Stimulated activated CD4-positive, alpha-beta T cell treated with anti-CD3 and anti-CD28 coated beads, Interleukin-4, amount 100 ng/mL, for 48 hours (primary cell): ENCODE measurements around the gene PLAC8.
A peak's percentile ranks its signal among the peaks of the same experiment; 100 is the strongest.

Experiments
- DNase-seq, 2 donors: peaks; one replicate each; pipeline ENCODE4 v3.0.0-alpha.2; 2020; ENCODE audit warnings: low read depth in 2 of 2

The PLAC8 gene, protein sequence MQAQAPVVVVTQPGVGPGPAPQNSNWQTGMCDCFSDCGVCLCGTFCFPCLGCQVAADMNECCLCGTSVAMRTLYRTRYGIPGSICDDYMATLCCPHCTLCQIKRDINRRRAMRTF

DNA sequence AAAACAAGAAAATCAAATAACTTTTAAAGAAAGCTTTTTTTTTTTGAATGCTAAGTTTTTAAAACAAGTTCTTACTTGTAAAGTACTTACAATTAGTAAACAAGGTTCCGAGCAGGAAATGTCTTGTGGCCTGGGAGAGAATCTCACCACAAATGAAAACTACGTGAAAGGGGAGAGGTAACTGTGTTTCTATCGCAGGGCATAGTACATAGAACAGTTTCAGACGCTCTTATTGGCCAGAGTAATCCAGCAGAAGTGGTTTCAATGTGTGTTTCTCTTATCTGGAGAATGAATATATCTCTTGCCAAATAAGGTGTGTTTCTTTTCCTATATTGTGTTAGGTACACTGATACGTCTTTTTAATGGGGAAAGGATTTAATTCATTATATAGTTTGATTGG is at the start of gene PLAC8:
Gene PLAC8, minus strand, starts transcription at position 154 of the 400 bp plus-strand sequence. CDS start 6,808 bp downstream, outside the sequence.
- DNase-seq, result no peak

DNA sequence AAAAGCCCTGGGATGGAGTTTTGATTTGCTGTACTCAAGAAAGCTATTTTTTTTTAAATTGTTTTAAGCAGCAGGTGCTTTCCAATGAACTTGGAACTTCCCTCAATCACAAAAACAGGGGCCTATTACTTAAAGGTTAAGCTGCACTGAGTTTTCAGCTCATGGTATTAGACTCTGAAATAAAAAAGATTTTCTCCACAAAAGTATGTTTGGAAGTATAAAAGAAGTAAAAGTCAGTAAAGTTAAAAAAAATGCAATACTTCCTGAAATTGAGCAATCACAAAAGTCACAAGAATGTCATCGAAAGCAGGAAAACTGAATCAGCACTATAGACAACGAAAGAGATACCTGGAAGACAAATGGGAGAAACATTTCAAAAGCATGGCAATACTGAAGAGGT is 38.9 kb upstream of the PLAC8 start:
- DNase-seq, result no peak

DNA sequence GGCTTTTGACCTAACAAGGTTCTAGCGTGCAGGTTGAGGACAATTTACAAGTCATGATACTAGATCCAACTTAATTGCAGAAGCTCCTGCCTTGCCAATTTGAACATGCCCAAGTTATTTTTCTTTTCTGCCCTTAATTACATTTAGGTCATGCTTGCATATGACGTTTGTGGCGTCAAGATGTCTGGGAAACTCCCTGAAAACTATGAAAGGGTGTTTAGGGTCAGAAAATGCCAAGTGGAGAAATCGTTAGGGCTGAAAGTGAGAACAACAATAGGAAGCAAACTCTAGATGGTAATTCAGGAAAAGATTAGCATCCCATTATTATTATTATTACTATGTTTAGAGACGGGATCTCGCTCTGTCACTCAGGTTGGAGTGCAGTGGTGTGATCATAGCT is 38.2 kb upstream of the PLAC8 start:
- no peak for DNase-seq

DNA sequence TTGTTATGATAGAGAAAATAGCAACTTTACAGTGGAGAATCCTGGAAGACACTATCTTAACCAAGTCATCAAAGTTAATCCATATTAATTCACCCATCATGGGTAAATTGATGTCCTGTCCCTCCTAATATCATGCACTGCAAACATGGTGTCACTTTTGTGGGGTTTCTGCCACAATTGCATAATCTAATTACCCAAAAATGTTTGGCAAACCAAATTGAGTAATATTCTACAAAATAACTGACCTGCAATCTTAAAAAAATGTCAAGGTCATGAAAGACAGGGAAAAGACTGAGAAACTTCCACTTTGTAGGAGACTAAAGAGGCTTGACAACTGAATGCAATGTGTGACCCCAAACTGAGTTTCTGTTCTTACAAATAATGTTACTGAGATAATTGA is 37.1 kb upstream of the PLAC8 start:
- DNase-seq, result no peak

DNA sequence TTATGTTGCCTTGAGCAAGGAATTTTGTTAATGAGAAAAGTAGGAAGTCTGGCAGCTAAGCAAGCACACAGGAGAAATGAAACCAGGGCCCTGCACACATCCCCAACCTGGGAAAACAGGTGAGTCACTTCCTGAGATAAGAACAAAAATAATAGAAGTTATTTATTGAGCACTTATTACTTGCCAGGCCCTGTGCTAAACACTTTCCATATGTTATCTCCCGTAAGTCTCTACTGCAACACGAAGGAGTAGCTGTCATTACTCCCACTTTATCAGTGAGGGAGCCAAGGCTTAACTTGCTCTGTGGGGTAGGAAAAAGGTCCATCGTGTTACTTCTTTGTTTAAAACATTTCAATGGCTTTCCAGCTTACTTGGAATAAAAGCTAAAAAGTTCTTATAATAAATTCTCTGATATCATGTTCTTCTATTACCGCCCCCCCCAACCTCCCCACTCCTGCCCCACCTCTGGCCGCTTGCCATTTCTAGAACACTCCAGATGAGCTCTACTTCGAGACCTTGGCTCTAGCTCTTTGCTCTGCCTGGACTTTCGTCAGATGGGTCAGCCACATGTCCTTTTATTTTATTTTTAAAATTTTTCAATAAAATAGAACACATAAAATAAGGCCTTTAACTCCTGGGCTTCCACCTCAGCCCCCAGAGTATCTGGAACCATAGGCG is 36.3 kb upstream of the PLAC8 start:
- DNase-seq, result no peak

DNA sequence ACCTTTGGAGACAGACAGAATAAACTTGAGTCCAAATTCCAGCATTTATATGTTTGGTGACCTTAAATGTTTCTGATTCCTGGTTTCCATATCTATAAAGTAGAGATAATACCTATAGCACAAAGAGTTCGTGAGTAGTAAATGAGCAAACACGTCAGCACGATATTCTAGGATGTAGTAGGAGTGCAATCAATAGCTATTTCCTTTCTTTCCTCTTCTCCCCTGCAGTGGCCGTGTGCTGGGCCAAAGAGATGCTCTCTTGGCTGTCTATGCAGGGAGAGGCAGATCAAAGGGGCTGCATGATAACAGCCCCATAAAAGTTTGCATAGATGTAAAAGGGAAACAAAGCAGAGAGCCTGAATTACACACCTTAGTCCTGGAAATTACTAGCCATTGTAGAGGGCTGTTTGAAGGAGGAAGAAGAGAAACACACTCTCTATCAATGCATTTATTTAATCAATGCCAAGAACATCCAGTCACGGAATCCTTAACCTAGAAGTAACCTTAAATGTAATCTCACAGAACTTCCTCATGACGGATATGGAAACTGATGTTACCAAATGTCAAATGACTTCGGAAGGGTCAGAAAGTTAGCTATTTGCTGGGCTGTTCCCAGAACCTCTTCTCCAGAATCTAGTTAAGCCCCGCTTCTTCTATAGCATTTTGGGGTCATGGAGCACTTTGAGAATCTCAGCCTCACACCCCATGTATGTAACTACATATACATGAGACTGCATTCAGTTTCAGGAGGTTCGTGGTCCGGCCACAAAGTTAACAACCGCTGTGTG is 35.5 kb upstream of the PLAC8 start:
- no peak for DNase-seq

DNA sequence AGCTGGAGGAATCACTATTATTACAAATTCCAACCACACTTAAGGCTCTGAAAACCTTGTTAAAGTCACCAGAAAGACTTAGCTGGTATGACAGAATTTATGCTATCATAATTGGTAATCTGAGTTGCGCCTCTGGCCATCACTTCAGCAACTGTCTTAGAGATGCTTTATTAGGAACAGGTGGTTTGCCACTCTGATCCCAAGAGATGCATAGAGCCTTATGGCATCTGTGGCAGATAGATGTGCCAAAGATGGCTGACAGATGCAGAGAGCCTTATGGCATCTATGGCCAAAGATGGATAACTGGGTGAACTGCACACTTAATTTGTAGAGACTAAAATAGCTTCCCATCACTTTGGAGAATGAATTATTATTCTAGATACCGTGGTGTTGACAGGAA is 32.3 kb upstream of the PLAC8 start:
- no peak for DNase-seq

DNA sequence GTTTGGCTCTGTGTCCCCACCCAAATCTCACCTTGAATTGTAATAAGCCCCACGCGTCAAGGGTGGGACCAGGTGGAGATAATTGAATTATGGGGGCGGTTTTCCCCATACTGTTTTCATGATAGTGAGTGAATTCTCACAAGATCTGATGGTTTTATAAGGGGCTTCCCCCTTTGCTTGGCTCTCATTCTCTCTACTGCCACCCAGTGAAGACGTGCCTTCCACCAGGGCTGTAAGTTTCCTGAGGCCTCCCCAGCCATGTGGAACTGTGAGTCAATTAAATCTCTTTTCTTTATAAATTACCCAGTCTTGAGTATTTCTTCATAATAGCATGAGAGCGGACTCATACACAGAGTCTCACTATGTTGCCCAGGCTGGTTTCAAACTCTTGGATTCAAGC is 31.2 kb upstream of the PLAC8 start:
- peak in 1 of 2 donors; percentile 16 for DNase-seq

DNA sequence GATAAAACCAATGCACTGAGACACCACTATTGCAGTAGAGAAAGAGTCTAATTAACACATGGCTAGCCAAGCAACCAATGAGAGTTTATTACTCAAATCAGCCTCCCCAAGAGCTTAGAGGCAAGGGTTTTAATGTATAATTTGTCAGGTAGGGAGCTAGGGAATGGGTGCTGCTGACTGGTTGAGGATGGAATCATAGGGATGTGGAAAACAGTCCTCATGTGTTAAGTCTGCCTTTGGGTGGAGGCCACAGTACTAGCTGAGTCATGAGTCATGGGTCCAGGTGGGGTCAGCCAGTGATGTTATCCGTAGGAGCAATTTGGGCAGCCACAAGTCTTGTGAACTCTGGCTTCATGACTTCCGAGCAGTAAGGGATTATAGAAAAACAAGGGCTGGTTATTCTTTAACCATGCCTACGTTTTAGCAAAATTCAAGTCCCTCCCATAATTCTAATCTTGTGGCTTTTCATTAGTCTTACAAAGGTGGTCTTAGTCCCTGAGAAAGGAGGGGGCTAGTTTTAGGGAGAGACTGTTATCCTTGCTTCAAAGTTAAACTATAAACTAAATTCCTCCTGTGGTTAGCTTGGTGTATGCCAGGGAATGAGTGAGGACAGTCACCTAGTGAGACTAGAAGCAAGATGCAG is 25.1 kb upstream of the PLAC8 start:
- DNase-seq, result no peak

DNA sequence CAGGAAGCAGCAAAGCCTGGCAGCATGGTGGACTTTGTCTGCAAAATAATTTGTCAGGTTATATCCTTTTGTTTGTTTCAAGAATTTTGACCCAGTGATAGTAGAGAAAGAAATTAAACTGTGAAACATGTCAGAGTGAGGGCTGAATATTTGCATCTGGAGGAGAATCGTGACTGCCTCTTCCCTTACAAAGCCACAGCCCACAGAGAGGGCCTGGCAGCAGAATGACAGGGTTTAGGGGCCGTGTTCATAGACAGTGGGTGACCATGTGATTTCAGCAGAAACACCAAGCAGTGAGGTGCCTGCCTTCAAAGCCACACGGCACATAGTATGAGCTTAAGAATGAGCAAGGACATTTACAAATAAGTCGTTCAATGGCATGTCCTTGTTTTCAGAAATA is 24.4 kb upstream of the PLAC8 start:
- no peak for DNase-seq

DNA sequence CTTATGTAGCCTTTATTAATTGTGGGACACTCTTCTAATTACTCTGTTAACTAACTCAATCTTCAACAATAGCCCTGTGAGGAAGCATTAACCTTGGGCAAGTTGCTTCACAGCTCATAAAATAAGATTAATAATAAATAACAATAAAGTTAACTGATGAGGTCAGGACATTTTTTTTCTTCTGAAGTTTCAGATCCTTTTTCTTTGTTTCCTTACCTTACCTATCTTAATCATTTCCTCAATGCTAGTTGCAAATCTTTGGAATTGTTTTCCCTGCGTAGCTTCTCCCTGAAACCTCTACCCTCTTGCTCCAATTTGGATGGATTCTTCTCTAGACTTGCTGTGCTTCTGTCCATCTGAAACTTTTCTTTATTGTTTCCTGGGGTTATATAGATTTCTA is 17.5 kb upstream of the PLAC8 start:
- DNase-seq, result no peak

DNA sequence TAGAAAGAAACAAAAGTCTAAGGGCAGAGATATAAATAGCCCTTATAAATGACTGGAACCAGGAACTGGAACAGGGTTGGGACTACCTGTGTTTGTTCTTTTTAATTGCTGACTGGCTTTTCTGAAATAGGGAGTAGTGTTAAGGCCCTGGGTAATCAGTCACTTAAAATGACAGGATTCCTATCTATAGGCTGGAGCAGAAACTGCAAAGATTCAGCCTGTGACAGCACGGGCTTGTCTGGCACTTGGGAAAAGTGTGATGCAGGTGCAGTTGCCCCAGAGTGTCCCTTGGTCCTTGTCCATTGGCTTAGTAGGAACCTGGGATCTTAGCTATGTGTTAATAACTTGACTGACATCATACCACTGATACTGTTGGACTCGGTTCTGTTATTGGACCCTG is 14.7 kb upstream of the PLAC8 start:
- no peak for DNase-seq

DNA sequence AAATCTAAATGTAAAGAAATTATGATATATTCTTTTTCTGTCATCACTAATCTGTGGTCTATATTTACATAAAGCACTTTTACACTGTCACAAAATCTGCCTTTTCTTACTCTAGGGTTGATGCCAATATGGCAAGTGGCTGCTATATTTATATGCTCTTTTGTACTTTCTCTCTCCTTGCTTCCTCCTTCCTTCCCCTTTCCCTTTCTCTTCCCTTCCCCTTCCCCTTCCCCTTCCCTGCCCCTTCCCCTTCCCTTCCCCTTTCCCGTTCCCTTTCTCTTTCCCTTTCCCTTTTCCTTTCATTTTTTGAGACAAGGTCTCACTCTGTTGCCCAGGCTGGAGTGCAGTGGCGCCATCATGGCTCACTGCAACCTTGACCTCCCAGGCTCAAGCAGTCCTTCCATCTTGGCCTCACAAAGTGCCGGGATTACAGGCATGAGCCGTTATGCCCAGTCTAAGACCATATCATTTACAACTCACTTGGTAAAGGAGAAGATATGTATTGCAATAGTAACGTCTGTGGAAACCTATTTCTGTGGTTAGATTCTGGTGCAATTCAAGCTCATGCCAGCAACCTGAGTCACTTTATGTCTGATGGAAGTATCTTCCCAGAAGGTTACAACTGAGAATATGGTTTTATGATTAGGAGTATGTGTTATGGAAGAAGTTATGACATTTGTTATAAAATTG is 13.9 kb upstream of the PLAC8 start:
- DNase-seq, result no peak

DNA sequence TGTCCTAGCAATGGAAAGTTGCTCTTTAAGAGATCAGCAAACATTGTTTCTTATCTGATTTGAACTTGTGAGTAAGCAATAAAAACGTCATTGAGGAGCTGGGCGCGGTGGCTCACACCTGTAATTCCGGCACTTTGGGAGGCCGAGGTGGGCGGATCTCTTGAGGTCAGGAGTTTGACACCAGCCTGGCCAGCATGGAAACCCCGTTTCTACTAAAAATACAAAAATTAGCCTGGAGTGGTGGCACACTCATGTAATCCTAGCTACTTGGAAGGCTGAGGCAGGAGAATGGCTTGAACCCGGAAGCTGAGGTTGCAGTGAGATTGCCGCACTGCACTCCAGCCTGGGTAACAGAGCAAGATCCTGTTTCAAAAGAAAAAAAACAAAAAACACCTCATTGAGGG is 11.2 kb upstream of the PLAC8 start:
- no peak for DNase-seq

DNA sequence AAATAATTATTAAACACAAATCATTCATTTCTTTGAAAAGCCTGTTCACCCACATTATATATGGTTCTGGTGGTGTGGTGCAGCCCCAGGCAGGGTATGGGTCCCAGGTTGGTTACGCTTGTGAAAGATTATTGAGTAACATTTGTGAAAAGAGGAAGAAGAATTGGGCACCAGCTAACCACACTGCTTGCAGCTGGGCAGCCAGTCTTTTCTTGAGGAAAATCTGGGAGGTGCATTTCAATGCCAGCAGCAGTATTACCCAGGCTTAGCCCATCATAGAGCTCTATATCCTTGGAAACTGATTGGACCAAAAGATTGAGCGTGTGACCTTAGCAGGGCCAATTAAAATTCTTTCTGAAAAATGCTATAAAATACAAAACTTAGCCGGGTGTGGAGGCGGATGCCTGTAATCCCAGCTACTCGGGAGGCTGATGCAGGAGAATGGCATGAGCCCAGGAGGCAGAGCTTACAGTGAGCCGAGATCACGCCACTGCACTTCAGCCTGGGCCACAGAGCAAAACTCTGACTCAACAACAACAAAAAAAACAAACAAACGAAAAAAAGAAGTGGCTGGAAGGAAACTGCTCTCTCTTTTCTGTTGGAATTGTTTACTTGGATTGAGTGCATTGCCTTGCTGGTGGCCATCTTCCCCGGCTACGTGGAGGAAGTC is 9.7 kb upstream of the PLAC8 start:
- DNase-seq, result no peak

DNA sequence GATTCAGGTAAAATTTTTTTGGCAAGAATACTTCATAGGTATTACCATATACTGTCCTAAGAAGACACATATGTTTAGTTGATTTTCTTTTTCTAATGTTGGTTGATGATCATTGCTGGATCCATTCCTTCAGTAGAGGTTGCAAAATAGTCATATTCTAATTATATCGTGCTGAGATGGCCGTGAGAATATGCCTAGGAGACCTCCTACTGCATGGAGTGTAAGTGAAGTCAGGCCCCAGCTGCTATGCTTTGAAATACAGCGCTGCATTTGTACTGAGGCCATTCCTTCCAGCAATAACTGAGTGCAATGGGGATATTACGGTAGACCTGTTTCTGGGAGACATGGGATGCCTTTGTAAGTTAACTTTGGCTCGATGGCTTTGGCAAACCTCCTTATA is 6.7 kb upstream of the PLAC8 start:
- DNase-seq, result no peak

DNA sequence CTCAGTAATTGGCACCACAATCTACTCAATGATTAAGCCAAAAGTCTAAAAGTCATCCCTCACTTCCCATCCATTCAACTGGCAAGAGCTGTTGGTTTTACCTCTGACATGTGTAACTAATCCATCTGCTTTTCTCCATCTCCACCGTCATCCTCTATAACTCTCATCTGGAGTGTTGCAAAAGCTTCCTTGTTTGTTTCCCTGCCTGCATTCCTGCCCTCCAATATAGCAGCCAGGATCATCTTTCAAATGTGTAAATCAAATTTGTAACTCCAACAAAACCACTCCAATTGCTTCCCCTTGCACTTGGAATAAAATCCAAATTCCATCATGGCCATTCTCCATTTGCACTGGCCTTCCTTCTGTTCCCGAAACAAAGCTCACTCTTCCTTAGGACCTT is 4.3 kb upstream of the PLAC8 start:
- DNase-seq, result no peak

DNA sequence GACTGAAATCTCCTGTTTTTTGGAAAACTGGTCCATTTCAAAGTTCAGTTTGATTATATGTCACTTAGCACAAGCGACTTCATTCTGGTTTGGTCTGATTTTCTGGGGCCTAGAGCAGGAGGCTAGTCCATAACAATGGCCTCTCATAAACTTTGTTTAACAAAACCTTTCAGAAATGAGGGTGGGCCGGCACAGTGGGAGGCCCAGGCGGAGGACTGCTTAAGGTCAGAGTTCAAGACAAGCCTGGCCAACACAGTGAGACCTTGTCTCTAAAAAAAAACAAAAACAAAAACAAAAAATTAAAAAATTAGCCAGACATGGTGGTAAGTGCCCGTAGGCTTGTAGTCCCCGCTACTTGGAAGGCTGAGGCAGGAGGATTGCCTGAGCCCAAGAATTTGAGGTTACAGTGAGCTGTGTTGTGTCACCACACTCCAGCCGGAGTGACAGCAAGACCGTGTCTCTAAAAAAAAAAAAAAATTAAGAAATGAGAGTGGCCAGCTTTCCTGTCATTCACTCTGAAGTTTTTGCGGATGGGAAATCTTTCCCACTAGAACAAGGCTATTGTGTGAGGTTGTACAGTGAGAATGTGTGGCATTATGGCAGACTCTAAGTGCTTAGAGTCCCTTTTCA is 1.2 kb upstream of the PLAC8 start:
- DNase-seq, result no peak

DNA sequence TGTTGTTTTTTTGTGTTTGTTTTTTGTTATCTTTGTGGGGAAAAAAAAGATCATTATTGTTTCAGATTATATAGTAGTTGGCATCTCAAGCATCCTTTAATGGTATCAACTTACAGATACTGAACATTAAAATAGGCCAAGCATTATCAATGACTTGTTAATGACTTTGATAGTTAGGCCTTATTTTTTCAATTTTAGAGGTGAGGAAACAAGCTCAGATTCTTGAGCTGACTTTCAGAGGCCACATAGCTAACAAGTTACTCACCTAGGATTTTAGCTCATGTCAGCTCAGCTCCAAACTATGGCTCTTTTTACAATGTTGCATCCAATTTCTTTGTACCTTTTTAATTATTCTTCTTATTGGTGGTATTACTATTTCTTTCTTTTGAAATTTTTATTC is 471 bp upstream of the PLAC8 start:
- DNase-seq, result no peak

DNA sequence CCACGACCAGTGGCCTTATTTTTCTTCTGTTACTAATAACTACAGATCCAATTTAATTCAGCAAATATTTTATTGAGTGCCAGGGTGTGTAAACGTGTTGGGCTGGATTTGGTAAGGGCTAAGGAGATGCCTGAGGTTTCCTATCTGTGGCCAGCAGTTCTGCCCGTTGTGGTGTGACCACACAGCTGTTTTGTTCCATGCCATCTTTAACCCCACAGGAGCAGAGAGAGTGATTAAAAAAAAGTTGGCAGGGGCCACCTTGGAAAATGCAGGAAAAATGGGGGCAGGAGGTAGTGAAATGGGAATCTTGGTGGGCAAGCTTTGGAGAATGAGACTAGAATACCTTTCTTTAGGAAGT is 1.1 kb downstream of the PLAC8 start:
- DNase-seq, result no peak
